Type B pancreatic cell (in vitro differentiated cells): ENCODE results near the gene ADAM22. TPM values are rescaled to one million over a fixed set of nuclear protein-coding genes. Genes with fewer than 3 reads are reported as not detected.

ENCODE experiments used
- DNase-seq: peaks from one replicate; pipeline ENCODE4 v3.0.0; 2021; ENCODE audit warnings: mixed read lengths; ENCODE audit not compliant: unreplicated experiment; ENCODE audit errors: extremely low spot score
- H3K27ac Mint-ChIP-seq: 2 replicates; pipeline ENCODE4 v1.8.0; 2021; ENCODE audit warnings: mild to moderate bottlenecking, mixed read lengths
- H3K27me3 Mint-ChIP-seq: 2 replicates; pipeline ENCODE4 v1.8.0; 2021; ENCODE audit warnings: mixed read lengths
- H3K36me3 Mint-ChIP-seq: 2 replicates; pipeline ENCODE4 v1.8.0; 2021; ENCODE audit warnings: mixed read lengths
- H3K4me1 Mint-ChIP-seq: one replicate; pipeline ENCODE4 v1.8.0; 2021; ENCODE audit warnings: mixed read lengths; ENCODE audit not compliant: unreplicated experiment
- H3K4me3 Mint-ChIP-seq: 2 replicates; pipeline ENCODE4 v1.8.0; 2021; ENCODE audit warnings: mild to moderate bottlenecking, mixed read lengths
- H3K9me3 Mint-ChIP-seq: 2 replicates; pipeline ENCODE4 v1.8.0; 2021; ENCODE audit warnings: mixed read lengths
- total RNA-seq: library from RNA; stranded (reverse); gene quantifications from 2 replicates; pipeline ENCODE4 v1.2.1, GENCODE V29; 2021; ENCODE audit warnings: low replicate concordance
- TF ChIP-seq, protein P1 (sequence below): fragments of 200-600 bp; sonication (generic); conservative IDR thresholded peaks from 2 replicates; pipeline ENCODE4 v1.5.0; 2021; ENCODE audit warnings: antibody characterized with exemption, mild to moderate bottlenecking

The ADAM22 gene
- total RNA-seq, 1 donor from 2014 or later: 8.1 TPM

GRCh38 chr7:88115258-88115796, 181.3 kb downstream of the ADAM22 start:
- Mint-ChIP-seq H3K27ac (no peak overlapping the region), H3K36me3 (no peaks in the 10 kb centered on the region), H3K4me1 (peaks cover 13% of the 10 kb centered on the region), H3K9me3 (no peaks in the 10 kb centered on the region), H3K4me3 (no peak overlapping the region), H3K27me3 (no peaks in the 10 kb centered on the region)
- DNase-seq: no peak
- TF ChIP-seq, protein P1, sequence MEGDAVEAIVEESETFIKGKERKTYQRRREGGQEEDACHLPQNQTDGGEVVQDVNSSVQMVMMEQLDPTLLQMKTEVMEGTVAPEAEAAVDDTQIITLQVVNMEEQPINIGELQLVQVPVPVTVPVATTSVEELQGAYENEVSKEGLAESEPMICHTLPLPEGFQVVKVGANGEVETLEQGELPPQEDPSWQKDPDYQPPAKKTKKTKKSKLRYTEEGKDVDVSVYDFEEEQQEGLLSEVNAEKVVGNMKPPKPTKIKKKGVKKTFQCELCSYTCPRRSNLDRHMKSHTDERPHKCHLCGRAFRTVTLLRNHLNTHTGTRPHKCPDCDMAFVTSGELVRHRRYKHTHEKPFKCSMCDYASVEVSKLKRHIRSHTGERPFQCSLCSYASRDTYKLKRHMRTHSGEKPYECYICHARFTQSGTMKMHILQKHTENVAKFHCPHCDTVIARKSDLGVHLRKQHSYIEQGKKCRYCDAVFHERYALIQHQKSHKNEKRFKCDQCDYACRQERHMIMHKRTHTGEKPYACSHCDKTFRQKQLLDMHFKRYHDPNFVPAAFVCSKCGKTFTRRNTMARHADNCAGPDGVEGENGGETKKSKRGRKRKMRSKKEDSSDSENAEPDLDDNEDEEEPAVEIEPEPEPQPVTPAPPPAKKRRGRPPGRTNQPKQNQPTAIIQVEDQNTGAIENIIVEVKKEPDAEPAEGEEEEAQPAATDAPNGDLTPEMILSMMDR: no peak

GRCh38 chr7:88115816-88116215, 181.8 kb downstream of the ADAM22 start:
- Mint-ChIP-seq H3K4me1 (peaks cover 13% of the 10 kb centered on the region), H3K9me3 (no peaks in the 10 kb centered on the region), H3K4me3 (no peak overlapping the region), H3K27me3 (no peaks in the 10 kb centered on the region), H3K36me3 (no peaks in the 10 kb centered on the region), H3K27ac (no peak overlapping the region)
- DNase-seq: no peak
- TF ChIP-seq, protein P1: no peak

GRCh38 chr7:88116235-88116795, 182.3 kb downstream of the ADAM22 start:
- TF ChIP-seq, protein P1: no peak
- H3K9me3 Mint-ChIP-seq: no peaks in the 10 kb centered on the region
- no peak overlapping the region for H3K4me3 Mint-ChIP-seq
- peaks cover 13% of the 10 kb centered on the region for H3K4me1 Mint-ChIP-seq
- DNase-seq: no peak
- H3K27me3 Mint-ChIP-seq: no peaks in the 10 kb centered on the region
- H3K27ac Mint-ChIP-seq: no peak overlapping the region
- H3K36me3 Mint-ChIP-seq: no peaks in the 10 kb centered on the region

- Mint-ChIP-seq H3K9me3 (no peaks in the 10 kb centered on the region), H3K36me3 (no peaks in the 10 kb centered on the region), H3K4me1 (peaks cover 13% of the 10 kb centered on the region), H3K27ac (no peak overlapping the region), H3K4me3 (no peak overlapping the region), H3K27me3 (no peaks in the 10 kb centered on the region)
- TF ChIP-seq, protein P1: no peak
- no peak for DNase-seq
These were observed 183.3 kb downstream of the ADAM22 start for GRCh38 chr7:88117325-88117724.

DNA sequence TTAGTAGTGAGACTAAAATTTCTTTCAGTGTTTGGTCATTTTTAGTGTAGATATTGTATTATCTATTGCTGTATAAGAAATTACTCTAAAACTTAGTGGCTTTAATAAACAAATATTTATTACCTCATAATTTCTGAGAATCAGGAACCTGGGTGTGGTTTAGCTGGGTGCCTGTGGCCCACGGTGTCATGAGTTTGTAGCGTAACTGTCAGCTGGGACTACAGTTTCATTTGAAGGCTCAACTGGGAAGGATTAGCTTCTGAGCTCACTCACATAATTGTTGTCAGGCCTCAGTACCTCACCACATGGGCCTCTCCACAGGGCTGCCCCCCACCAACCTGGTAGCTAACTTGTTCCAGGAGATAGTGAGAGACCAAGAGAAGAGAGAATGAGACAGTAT, 187.3 kb downstream of the ADAM22 start:
- H3K9me3 Mint-ChIP-seq: no peaks in the 10 kb centered on the region
- no peak for DNase-seq
- H3K36me3 Mint-ChIP-seq: no peaks in the 10 kb centered on the region
- H3K27ac Mint-ChIP-seq: no peak overlapping the region
- TF ChIP-seq, protein P1: no peak
- no peaks in the 10 kb centered on the region for H3K27me3 Mint-ChIP-seq
- peaks cover 5% of the 10 kb centered on the region for H3K4me1 Mint-ChIP-seq
- no peak overlapping the region for H3K4me3 Mint-ChIP-seq
